ENCODE results near the gene DNER.

DNER gene

GRCh38 chr2:229679393-229680125, 34.8 kb downstream of the DNER start:
- in situ Hi-C loops (cut with HindIII; ENCODE audit: low pct_ligation_motif_present, low pct_unique_long_range_greater_than_20kb, low sequenced_read_pairs): no loop called here
- DNase-seq: no peak

- DNase-seq: no peak
- in situ Hi-C loops (cut with HindIII; ENCODE audit: low pct_ligation_motif_present, low pct_unique_long_range_greater_than_20kb, low sequenced_read_pairs): no loop called here
These were observed 38.8 kb downstream of the DNER start for GRCh38 chr2:229675569-229675968.

- DNase-seq: no peak
- in situ Hi-C loops (cut with HindIII; ENCODE audit: low pct_ligation_motif_present, low pct_unique_long_range_greater_than_20kb, low sequenced_read_pairs): no loop called here
These were observed 39.4 kb downstream of the DNER start for GRCh38 chr2:229674830-229675530.

GRCh38 chr2:229673676-229674075, 40.7 kb downstream of the DNER start:
- no peak for DNase-seq
- in situ Hi-C loops (cut with HindIII; ENCODE audit: low pct_ligation_motif_present, low pct_unique_long_range_greater_than_20kb, low sequenced_read_pairs): no loop called here

- DNase-seq: no peak
- in situ Hi-C loops (cut with HindIII; ENCODE audit: low pct_ligation_motif_present, low pct_unique_long_range_greater_than_20kb, low sequenced_read_pairs): no loop called here
These were observed 42.3 kb downstream of the DNER start for GRCh38 chr2:229672021-229672420.

GRCh38 chr2:229669841-229670240, 44.5 kb downstream of the DNER start:
- in situ Hi-C loops (cut with HindIII; ENCODE audit: low pct_ligation_motif_present, low pct_unique_long_range_greater_than_20kb, low sequenced_read_pairs): no loop called here
- no peak for DNase-seq

GRCh38 chr2:229666811-229667210, 47.5 kb downstream of the DNER start:
- in situ Hi-C loops (cut with HindIII; ENCODE audit: low pct_ligation_motif_present, low pct_unique_long_range_greater_than_20kb, low sequenced_read_pairs): no loop called here

GRCh38 chr2:229665158-229665557, 49.2 kb downstream of the DNER start:
- in situ Hi-C loops (cut with HindIII; ENCODE audit: low pct_ligation_motif_present, low pct_unique_long_range_greater_than_20kb, low sequenced_read_pairs): no loop called here

More at GRCh38 chr2:229666811-229667210, 47.5 kb downstream of the DNER start:
- no peak for DNase-seq

GRCh38 chr2:229661478-229661877, 52.9 kb downstream of the DNER start:
- no peak for DNase-seq
- in situ Hi-C loops (cut with HindIII; ENCODE audit: low pct_ligation_motif_present, low pct_unique_long_range_greater_than_20kb, low sequenced_read_pairs): no loop called here

More at GRCh38 chr2:229665158-229665557, 49.2 kb downstream of the DNER start:
- DNase-seq: no peak

- peak; percentile 28 for DNase-seq
- in situ Hi-C loops (cut with HindIII; ENCODE audit: low pct_ligation_motif_present, low pct_unique_long_range_greater_than_20kb, low sequenced_read_pairs): no loop called here
These were observed 53.4 kb downstream of the DNER start for GRCh38 chr2:229660951-229661350.

GRCh38 chr2:229660391-229660790, 54.0 kb downstream of the DNER start:
- no peak for DNase-seq
- in situ Hi-C loops (cut with HindIII; ENCODE audit: low pct_ligation_motif_present, low pct_unique_long_range_greater_than_20kb, low sequenced_read_pairs): no loop called here

GRCh38 chr2:229658004-229658403, 56.4 kb downstream of the DNER start:
- in situ Hi-C loops (cut with HindIII; ENCODE audit: low pct_ligation_motif_present, low pct_unique_long_range_greater_than_20kb, low sequenced_read_pairs): no loop called here
- no peak for DNase-seq

GRCh38 chr2:229654437-229654836, 59.9 kb downstream of the DNER start:
- no peak for DNase-seq
- in situ Hi-C loops (cut with HindIII; ENCODE audit: low pct_ligation_motif_present, low pct_unique_long_range_greater_than_20kb, low sequenced_read_pairs): no loop called here

GRCh38 chr2:229653531-229653930, 60.8 kb downstream of the DNER start:
- DNase-seq: peak; percentile 55
- in situ Hi-C loops (cut with HindIII; ENCODE audit: low pct_ligation_motif_present, low pct_unique_long_range_greater_than_20kb, low sequenced_read_pairs): no loop called here

- in situ Hi-C loops (cut with HindIII; ENCODE audit: low pct_ligation_motif_present, low pct_unique_long_range_greater_than_20kb, low sequenced_read_pairs): no loop called here
- no peak for DNase-seq
These were observed 61.6 kb downstream of the DNER start for GRCh38 chr2:229652796-229653195.

GRCh38 chr2:229650901-229651300, 63.5 kb downstream of the DNER start:
- DNase-seq: no peak
- in situ Hi-C loops (cut with HindIII; ENCODE audit: low pct_ligation_motif_present, low pct_unique_long_range_greater_than_20kb, low sequenced_read_pairs): no loop called here

GRCh38 chr2:229650059-229650458, 64.3 kb downstream of the DNER start:
- in situ Hi-C loops (cut with HindIII; ENCODE audit: low pct_ligation_motif_present, low pct_unique_long_range_greater_than_20kb, low sequenced_read_pairs): no loop called here

GRCh38 chr2:229646186-229646723, 68.1 kb downstream of the DNER start:
- in situ Hi-C loops (cut with HindIII; ENCODE audit: low pct_ligation_motif_present, low pct_unique_long_range_greater_than_20kb, low sequenced_read_pairs): no loop called here
- DNase-seq: no peak

More at GRCh38 chr2:229650059-229650458, 64.3 kb downstream of the DNER start:
- no peak for DNase-seq

GRCh38 chr2:229642371-229642770, 72.0 kb downstream of the DNER start:
- in situ Hi-C loops (cut with HindIII; ENCODE audit: low pct_ligation_motif_present, low pct_unique_long_range_greater_than_20kb, low sequenced_read_pairs): no loop called here

GRCh38 chr2:229641676-229642075, 72.7 kb downstream of the DNER start:
- in situ Hi-C loops (cut with HindIII; ENCODE audit: low pct_ligation_motif_present, low pct_unique_long_range_greater_than_20kb, low sequenced_read_pairs): no loop called here
- no peak for DNase-seq

More at GRCh38 chr2:229642371-229642770, 72.0 kb downstream of the DNER start:
- no peak for DNase-seq

All from ACHN (cell line).